Activated CD4-positive, alpha-beta T cell treated with anti-CD3 and anti-CD28 coated beads, Interleukin-2, amount 50 U/mL, for 24 hours (primary cell): ENCODE measurements around the gene PON3.

Source experiments
- DNase-seq, 2 donors: peaks; one replicate each; pipeline ENCODE4 v3.0.0-alpha.2; 2020; ENCODE audit warnings: low read depth in 1 of 2, low spot score in 1 of 2

The PON3 gene

GRCh38 chr7:95309951-95310350, 86.2 kb downstream of the PON3 start:
- DNase-seq, result no peak
